ENCODE measurements around the gene COQ10B. TPM values are rescaled to one million over a fixed set of nuclear protein-coding genes. Genes with fewer than 3 reads are reported as not detected.
"Not testable (repeated sequence)": the region's sequence is repeated elsewhere in the genome, so short reads cannot be mapped to it uniquely, and the experiment has no call there.

The COQ10B gene
- total RNA-seq (29.5 TPM), polyA plus RNA-seq (27.4 TPM)

GRCh38 chr2:197453123-197453913 lies at the start of gene COQ10B:
TSS of gene COQ10B (plus strand) at chr2:197453552. CDS start at chr2:197453561, 9 bp downstream.
- WGBS = under 1% methylated on average over 70 of the region's 70 CpGs
- peak; percentile 98 for DNase-seq (ENCODE audit: extremely low spot score)
- H3K4me1 ChIP-seq (ENCODE audit: insufficient read depth) = no peaks in the 10 kb centered on the region
- H3K4me3 ChIP-seq (ENCODE audit: low read depth, low read length) = peak within 1 kb of the TSS; percentile 66
- peak within 1 kb of the TSS; percentile 98 for H3K27ac ChIP-seq (ENCODE audit: low read depth)
- H3K36me3 ChIP-seq (ENCODE audit: insufficient read depth) = no peaks in the 10 kb centered on the region

- Histone ChIP-seq H3K4me1 (ENCODE audit: insufficient read depth) (no peaks in the 10 kb centered on the region), H3K4me3 (ENCODE audit: low read depth, low read length) (no peak overlapping the region), H3K27ac (ENCODE audit: low read depth) (no peak overlapping the region), H3K36me3 (ENCODE audit: insufficient read depth) (peaks cover 9% of the 10 kb centered on the region)
- 81% methylated on average over 2 of the region's 2 CpGs for WGBS
- DNase-seq (ENCODE audit: extremely low spot score) = no peak
These were observed 47.8 kb upstream of the COQ10B start for GRCh38 chr2:197405582-197405981.

- H3K4me3 ChIP-seq (ENCODE audit: low read depth, low read length) = no peak overlapping the region
These were observed 39.3 kb upstream of the COQ10B start for GRCh38 chr2:197414039-197414438.

GRCh38 chr2:197414515-197414914 lies 38.8 kb upstream of the COQ10B start:
- Histone ChIP-seq H3K4me1 (ENCODE audit: insufficient read depth) (no peaks in the 10 kb centered on the region), H3K27ac (ENCODE audit: low read depth) (no peak overlapping the region), H3K4me3 (ENCODE audit: low read depth, low read length) (no peak overlapping the region), H3K36me3 (ENCODE audit: insufficient read depth) (peaks cover 14% of the 10 kb centered on the region)
- DNase-seq (ENCODE audit: extremely low spot score) = no peak
- WGBS = 83% methylated on average over 2 of the region's 2 CpGs

More at GRCh38 chr2:197414039-197414438, 39.3 kb upstream of the COQ10B start:
- WGBS = 89% methylated on average over 5 of the region's 5 CpGs
- H3K36me3 ChIP-seq (ENCODE audit: insufficient read depth) = peaks cover 14% of the 10 kb centered on the region
- no peak overlapping the region for H3K27ac ChIP-seq (ENCODE audit: low read depth)
- H3K4me1 ChIP-seq (ENCODE audit: insufficient read depth) = no peaks in the 10 kb centered on the region
- no peak for DNase-seq (ENCODE audit: extremely low spot score)

- Histone ChIP-seq H3K4me1 (ENCODE audit: insufficient read depth) (no peaks in the 10 kb centered on the region), H3K4me3 (ENCODE audit: low read depth, low read length) (no peak overlapping the region), H3K27ac (ENCODE audit: low read depth) (no peak overlapping the region), H3K36me3 (ENCODE audit: insufficient read depth) (peaks cover 10% of the 10 kb centered on the region)
- DNase-seq (ENCODE audit: extremely low spot score) = no peak
- 96% methylated on average over 1 of the region's 1 CpG for WGBS
These were observed 37.1 kb upstream of the COQ10B start for GRCh38 chr2:197416268-197416667.

- peaks cover 10% of the 10 kb centered on the region for H3K36me3 ChIP-seq (ENCODE audit: insufficient read depth)
These were observed 33.9 kb upstream of the COQ10B start for GRCh38 chr2:197419438-197419837.

GRCh38 chr2:197423307-197423706 lies 30.0 kb upstream of the COQ10B start:
- no peak overlapping the region for H3K4me3 ChIP-seq (ENCODE audit: low read depth, low read length)
- H3K27ac ChIP-seq (ENCODE audit: low read depth) = no peak overlapping the region
- 90% methylated on average over 2 of the region's 2 CpGs for WGBS
- DNase-seq (ENCODE audit: extremely low spot score) = no peak
- no peaks in the 10 kb centered on the region for H3K36me3 ChIP-seq (ENCODE audit: insufficient read depth)
- peaks cover 4% of the 10 kb centered on the region for H3K4me1 ChIP-seq (ENCODE audit: insufficient read depth)

More at GRCh38 chr2:197419438-197419837, 33.9 kb upstream of the COQ10B start:
- H3K27ac ChIP-seq (ENCODE audit: low read depth) = no peak overlapping the region
- no peak overlapping the region for H3K4me3 ChIP-seq (ENCODE audit: low read depth, low read length)
- peaks cover 4% of the 10 kb centered on the region for H3K4me1 ChIP-seq (ENCODE audit: insufficient read depth)
- no peak for DNase-seq (ENCODE audit: extremely low spot score)

- no peak overlapping the region for H3K4me3 ChIP-seq (ENCODE audit: low read depth, low read length)
- no peaks in the 10 kb centered on the region for H3K36me3 ChIP-seq (ENCODE audit: insufficient read depth)
- DNase-seq (ENCODE audit: extremely low spot score) = no peak
- 50% methylated on average over 7 of the region's 7 CpGs for WGBS
- peaks cover 4% of the 10 kb centered on the region for H3K4me1 ChIP-seq (ENCODE audit: insufficient read depth)
- no peak overlapping the region for H3K27ac ChIP-seq (ENCODE audit: low read depth)
These were observed 27.8 kb upstream of the COQ10B start for GRCh38 chr2:197425550-197425949.

- no peaks in the 10 kb centered on the region for H3K36me3 ChIP-seq (ENCODE audit: insufficient read depth)
- 58% methylated on average over 2 of the region's 2 CpGs for WGBS
- H3K4me1 ChIP-seq (ENCODE audit: insufficient read depth) = peaks cover 2% of the 10 kb centered on the region
- H3K27ac ChIP-seq (ENCODE audit: low read depth) = no peak overlapping the region
- DNase-seq (ENCODE audit: extremely low spot score) = no peak
- no peak overlapping the region for H3K4me3 ChIP-seq (ENCODE audit: low read depth, low read length)
These were observed 26.4 kb upstream of the COQ10B start for GRCh38 chr2:197426723-197427603.

- no peaks in the 10 kb centered on the region for H3K36me3 ChIP-seq (ENCODE audit: insufficient read depth)
- H3K4me1 ChIP-seq (ENCODE audit: insufficient read depth) = peaks cover 2% of the 10 kb centered on the region
- WGBS = 96% methylated on average over 3 of the region's 3 CpGs
- no peak overlapping the region for H3K4me3 ChIP-seq (ENCODE audit: low read depth, low read length)
- DNase-seq (ENCODE audit: extremely low spot score) = no peak
- no peak overlapping the region for H3K27ac ChIP-seq (ENCODE audit: low read depth)
These were observed 25.4 kb upstream of the COQ10B start for GRCh38 chr2:197427986-197428385.

GRCh38 chr2:197431858-197432257 lies 21.5 kb upstream of the COQ10B start:
- H3K27ac ChIP-seq (ENCODE audit: low read depth) = no peak overlapping the region
- 65% methylated on average over 6 of the region's 6 CpGs for whole genome bisulfite sequencing
- H3K36me3 ChIP-seq (ENCODE audit: insufficient read depth) = no peaks in the 10 kb centered on the region
- no peak for DNase-seq (ENCODE audit: extremely low spot score)
- no peaks in the 10 kb centered on the region for H3K4me1 ChIP-seq (ENCODE audit: insufficient read depth)
- no peak overlapping the region for H3K4me3 ChIP-seq (ENCODE audit: low read depth, low read length)

- H3K4me3 ChIP-seq (ENCODE audit: low read depth, low read length); DNase-seq (ENCODE audit: extremely low spot score); H3K36me3 ChIP-seq (ENCODE audit: insufficient read depth); H3K4me1 ChIP-seq (ENCODE audit: insufficient read depth); H3K27ac ChIP-seq (ENCODE audit: low read depth): not testable (repeated sequence)
- 81% methylated on average over 6 of the region's 6 CpGs for WGBS
These were observed 20.8 kb upstream of the COQ10B start for GRCh38 chr2:197432527-197432926.

GRCh38 chr2:197433780-197434438 lies 19.4 kb upstream of the COQ10B start:
- WGBS = under 1% methylated on average over 11 of the region's 11 CpGs
- Histone ChIP-seq H3K4me1 (ENCODE audit: insufficient read depth) (no peaks in the 10 kb centered on the region), H3K4me3 (ENCODE audit: low read depth, low read length) (peak overlapping the region; percentile 91), H3K27ac (ENCODE audit: low read depth) (no peak overlapping the region), H3K36me3 (ENCODE audit: insufficient read depth) (no peaks in the 10 kb centered on the region)
- no peak for DNase-seq (ENCODE audit: extremely low spot score)

All from urinary bladder (tissue), 4 donors.